RWPE1 (cell line): ENCODE data around the gene DAD1.
A peak's percentile ranks its signal among the peaks of the same experiment; 100 is the strongest.
"Not testable (repeated sequence)": the region's sequence is repeated elsewhere in the genome, so short reads cannot be mapped to it uniquely, and the experiment has no call there.

Experiments used
- CTCF ChIA-PET: fragments of 350-600 bp; sonication (Branson Sonifier 250); formaldehyde crosslinking; extraction: SDS; loops from one replicate; lab custom pipeline; 2021; lab: Yijun Ruan, JAX
- POLR2A ChIA-PET: fragments of 400-600 bp; formaldehyde crosslinking; extraction: SDS; loops from one replicate; lab custom pipeline; 2020; ENCODE audit warnings: antibody characterized with exemption; ENCODE audit not compliant: low non-redundant PET; lab: Yijun Ruan, JAX
- DNase-seq: peaks from one replicate; pipeline ENCODE4 v3.0.0; 2012; ENCODE audit warnings: low spot score
- H3K27ac ChIP-seq: fragments of 450-650 bp; 2 replicates; pipeline ENCODE4 v1.5.1; 2017
- TF ChIP-seq, protein P1 (sequence below): fragments of 450-650 bp; conservative IDR thresholded peaks from 2 replicates; pipeline ENCODE4 v1.5.1; 2017; ENCODE audit warnings: low read depth, mild to moderate bottlenecking

Gene DAD1

GRCh38 chr14:22589096-22589839, at the start of gene DAD1:
Gene DAD1, minus strand, starts transcription at chr14:22589224. Its CDS starts 67 bp downstream, at chr14:22589157.
- ChIA-PET POLR2A (interaction anchor here (0.5 to 1.0 kb wide), 3 partner anchors 9 to 18 kb away, joined by 4 to 8 read pairs (median 5); no protein-coding TSS in a partner anchor), CTCF (interaction anchor here (0.6 to 2.2 kb wide), 9 partner anchors 10 to 406 kb away, joined by 3 to 8 read pairs (median 3); no protein-coding TSS in a partner anchor)
- H3K27ac ChIP-seq, result peak within 1 kb of the TSS; percentile 94
- TF ChIP-seq, protein P1, sequence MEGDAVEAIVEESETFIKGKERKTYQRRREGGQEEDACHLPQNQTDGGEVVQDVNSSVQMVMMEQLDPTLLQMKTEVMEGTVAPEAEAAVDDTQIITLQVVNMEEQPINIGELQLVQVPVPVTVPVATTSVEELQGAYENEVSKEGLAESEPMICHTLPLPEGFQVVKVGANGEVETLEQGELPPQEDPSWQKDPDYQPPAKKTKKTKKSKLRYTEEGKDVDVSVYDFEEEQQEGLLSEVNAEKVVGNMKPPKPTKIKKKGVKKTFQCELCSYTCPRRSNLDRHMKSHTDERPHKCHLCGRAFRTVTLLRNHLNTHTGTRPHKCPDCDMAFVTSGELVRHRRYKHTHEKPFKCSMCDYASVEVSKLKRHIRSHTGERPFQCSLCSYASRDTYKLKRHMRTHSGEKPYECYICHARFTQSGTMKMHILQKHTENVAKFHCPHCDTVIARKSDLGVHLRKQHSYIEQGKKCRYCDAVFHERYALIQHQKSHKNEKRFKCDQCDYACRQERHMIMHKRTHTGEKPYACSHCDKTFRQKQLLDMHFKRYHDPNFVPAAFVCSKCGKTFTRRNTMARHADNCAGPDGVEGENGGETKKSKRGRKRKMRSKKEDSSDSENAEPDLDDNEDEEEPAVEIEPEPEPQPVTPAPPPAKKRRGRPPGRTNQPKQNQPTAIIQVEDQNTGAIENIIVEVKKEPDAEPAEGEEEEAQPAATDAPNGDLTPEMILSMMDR, result no peak
- DNase-seq, result peak; percentile 100

DNA sequence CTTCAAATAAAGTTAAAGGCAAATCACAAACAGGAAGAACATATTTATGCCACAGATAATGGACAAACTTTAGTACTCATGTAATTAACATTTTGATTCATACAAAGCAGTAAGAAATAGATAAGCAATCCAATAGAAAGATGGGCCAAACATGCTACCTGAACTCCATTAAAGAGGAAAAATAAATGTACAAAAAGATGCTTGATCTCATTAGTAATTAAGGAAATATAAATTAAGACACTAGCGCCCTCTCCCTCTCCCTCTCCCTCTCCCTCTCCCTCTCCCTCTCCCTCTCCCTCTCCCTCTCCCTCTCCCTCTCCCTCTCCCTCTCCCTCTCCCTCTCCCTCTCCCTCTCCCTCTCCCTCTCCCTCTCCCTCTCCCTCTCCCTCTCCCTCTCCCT, 47.0 kb upstream of the DAD1 start:
- DNase-seq, POLR2A ChIA-PET, CTCF ChIA-PET, H3K27ac ChIP-seq: not testable (repeated sequence)

DNA sequence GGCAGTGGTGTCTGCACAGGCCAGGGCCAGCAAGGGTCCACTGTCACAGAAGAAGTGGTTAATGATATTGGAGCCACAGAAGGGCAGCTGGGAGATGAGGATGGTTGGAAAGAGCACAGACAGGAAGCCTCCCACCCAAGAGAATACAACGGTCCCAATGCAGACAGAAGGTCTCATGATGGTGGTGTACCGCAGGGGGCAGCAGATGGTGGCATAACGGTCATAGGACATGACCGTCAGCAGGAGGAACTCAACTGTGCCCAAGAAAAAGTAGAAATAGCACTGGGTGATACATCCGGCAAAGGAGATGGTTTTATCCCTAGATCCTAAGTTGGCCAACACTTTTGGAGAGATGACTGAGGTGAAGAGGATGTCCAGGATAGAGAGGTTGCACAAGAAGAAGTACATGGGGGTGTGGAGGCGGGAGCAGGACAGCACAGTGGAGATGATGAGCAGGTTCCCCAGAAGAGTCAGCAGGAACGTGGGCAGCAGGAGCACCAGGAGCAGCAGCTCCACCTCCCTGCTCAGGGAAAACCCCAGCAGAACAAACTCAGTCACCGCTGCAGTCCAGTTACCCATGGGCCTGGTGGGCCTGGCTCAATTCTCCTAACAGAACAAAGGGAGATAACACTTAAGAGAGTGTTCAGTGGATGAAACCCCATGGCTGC, 45.3 kb upstream of the DAD1 start:
- ChIA-PET POLR2A (no interaction called here), CTCF (interaction anchor here (1.2 kb wide), 1 partner anchor 64 kb away, joined by 3 read pairs; no protein-coding TSS in a partner anchor)
- H3K27ac ChIP-seq, result no peak overlapping the region
- no peak for DNase-seq
- TF ChIP-seq, protein P1, result no peak

DNA sequence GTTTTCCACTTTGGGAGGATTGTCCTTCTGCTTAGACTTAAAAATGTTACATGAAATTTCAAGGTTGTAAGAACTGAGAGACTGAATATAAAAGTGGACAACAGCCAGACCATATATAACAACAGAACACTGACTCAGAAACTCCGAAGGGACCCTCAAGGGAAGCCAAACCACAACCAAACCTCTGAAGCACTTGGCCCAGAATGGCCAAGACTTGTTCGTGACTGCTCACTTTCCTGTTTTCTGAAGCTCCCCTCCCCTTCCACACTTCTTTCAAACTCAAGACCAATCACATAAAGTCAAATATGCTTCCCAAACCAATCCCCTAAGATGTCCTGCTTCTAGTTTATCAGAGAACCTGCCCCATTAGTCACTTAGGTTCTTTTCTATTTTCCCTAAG, 41.5 kb upstream of the DAD1 start:
- no peak overlapping the region for H3K27ac ChIP-seq
- TF ChIP-seq, protein P1, result no peak
- DNase-seq, result no peak
- ChIA-PET CTCF (no interaction called here), POLR2A (no interaction called here)

GRCh38 chr14:22630066-22630465, 41.0 kb upstream of the DAD1 start:
- no peak for DNase-seq
- TF ChIP-seq, protein P1, result no peak
- no peak overlapping the region for H3K27ac ChIP-seq
- CTCF ChIA-PET, result no interaction called here
- POLR2A ChIA-PET, result no interaction called here

GRCh38 chr14:22629361-22629760, 40.3 kb upstream of the DAD1 start:
- ChIA-PET POLR2A (no interaction called here), CTCF (no interaction called here)
- H3K27ac ChIP-seq, result no peak overlapping the region
- no peak for DNase-seq
- TF ChIP-seq, protein P1, result no peak
